GM21529 (cell line): ENCODE measurements around the gene NAA40.
"Not testable (repeated sequence)": the region's sequence is repeated elsewhere in the genome, so short reads cannot be mapped to it uniquely, and the experiment has no call there.

Experiments
- ATAC-seq: cut with Tn5 transposase; IDR thresholded peaks from one replicate; pipeline ENCODE4 v1.9.1; 2021; ENCODE audit not compliant: unreplicated experiment

The NAA40 gene

DNA sequence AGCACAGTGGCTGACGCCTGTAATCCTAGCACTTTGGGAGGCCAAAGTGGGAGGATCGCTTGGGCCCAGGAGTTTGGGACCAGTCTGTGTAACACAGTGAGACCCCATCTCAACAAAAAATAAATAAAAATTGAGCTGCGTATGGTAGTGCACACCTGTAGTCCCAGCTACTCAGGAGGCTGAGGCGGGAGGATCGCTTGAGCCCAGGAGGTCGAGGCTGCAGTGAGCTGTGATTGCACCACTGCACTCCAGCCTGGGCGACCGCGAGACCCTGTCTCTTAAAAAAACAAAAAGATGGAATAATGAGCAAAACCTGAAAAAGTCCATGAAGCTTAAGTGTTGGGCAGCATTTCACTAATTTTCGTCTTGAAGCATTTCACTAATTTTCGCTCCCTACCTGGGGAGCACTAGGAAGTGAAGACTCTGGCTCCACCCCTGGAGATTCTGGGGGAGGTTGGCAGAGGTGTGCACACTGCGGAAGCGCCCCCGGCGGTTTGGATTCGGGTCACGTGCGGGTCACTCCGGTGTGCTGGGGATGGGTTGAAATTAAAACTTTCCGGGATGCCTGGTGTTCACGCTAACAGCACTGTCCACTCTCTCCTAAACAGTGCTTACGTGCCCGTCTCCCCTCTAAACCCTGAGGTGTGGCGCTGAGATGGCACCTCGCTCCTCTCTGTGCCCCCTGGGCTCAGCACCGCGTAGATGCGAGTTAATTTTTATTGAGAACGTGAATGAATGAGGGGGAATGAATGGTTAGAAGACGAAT, 906 bp upstream of the NAA40 start:
- ATAC-seq, result peak; percentile 24

DNA sequence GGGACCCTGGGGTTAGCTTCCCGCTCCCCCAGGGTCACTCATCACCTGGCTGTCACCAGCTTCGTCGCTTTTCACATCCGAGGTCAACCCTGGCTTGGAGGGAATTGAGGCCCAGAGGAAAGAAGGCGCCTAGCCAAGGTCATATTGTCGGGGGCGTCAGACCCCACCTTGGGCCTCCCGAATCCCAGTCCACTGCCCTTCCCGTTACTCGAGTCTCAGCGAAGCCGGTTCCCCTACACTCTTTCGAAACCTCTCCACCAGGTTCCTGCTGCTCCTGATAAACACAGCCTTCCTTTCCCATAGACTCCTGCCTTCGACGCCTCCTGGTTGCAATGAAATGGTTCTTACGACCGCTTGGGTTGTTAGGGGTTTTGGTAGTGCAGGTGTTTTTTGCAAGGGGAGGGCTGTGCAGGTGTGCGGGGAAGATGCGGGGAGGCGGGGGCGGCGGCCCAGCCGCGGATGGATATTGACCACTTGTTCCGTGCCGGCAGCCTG, 642 bp downstream of the NAA40 start:
- no peak for ATAC-seq

DNA sequence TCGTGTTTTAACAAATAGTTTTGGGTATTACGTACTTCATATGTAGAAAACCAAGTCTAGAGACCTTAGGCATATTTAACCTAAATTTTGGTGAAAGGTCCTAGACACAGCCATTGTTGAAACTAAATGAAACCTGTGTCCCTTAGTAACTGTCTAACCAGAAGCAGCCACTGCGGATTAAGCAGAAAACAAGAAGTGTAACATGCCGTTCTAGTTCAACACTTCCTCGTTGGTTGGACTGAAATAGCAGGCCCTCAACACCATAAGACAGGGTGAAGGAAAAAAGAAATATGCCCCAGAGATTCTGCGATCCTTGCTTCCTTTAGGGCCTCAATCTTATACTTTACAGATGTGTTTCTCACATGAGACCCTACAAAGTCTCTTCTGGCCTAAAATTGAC, 2.0 kb downstream of the NAA40 start:
- no peak for ATAC-seq

DNA sequence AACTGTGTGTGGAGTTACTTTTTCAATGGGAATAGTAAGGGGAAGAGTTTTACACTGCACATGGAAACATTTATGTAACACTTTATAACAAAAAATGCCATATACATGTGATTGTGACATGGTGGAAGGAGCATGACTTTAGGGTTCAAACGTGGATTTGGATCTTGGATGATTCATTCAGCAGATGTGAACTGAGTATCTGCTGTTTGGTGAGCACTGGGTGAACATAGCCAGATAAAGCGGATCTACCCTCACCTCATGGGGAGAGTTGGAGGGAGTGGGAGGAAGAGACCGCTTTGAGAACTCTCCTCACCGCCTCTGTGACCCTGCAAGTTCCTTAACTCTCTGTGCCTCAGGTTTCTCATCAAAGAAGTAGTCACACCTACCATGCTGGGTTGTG, 3.1 kb downstream of the NAA40 start:
- ATAC-seq, result no peak

DNA sequence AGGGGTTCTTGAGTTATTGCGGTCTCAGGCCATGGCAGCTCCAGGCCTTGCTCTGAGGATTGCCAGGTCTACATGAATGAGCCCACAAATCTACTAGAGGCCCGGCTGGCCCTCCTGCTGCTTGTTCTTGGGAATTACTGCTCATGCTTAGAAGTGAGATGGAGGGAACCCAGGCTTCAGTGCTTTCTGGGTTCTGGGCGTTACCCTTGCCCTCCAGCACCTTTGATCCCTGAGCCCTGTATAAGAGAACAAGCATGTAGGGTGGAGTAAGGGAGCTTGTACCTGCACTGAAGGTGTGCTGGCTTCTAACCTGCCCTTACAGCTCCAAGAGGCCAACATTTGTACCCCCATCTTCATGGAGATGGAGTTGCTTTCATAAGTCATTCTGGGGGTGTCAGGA, 4.0 kb downstream of the NAA40 start:
- no peak for ATAC-seq

DNA sequence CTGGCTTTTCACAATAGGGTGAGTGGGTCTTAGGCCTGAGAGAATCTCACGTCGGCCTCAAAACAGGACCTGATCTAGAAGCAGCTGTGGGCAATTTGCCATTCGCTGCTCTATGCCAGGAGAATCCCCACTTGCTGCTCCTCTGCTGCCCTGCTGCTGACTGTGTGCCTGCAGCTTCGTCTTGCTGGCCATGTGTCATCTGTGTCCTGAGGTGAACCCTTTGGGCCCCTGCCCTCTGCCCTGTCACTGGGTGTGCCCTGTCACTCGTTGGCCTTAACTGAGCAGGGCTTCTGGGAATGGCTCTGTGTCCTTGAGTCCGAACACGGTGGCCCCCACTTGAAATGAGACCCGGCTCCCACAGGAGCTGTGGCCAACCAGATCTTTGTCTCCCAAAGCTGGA, 6.2 kb downstream of the NAA40 start:
- ATAC-seq, result no peak

DNA sequence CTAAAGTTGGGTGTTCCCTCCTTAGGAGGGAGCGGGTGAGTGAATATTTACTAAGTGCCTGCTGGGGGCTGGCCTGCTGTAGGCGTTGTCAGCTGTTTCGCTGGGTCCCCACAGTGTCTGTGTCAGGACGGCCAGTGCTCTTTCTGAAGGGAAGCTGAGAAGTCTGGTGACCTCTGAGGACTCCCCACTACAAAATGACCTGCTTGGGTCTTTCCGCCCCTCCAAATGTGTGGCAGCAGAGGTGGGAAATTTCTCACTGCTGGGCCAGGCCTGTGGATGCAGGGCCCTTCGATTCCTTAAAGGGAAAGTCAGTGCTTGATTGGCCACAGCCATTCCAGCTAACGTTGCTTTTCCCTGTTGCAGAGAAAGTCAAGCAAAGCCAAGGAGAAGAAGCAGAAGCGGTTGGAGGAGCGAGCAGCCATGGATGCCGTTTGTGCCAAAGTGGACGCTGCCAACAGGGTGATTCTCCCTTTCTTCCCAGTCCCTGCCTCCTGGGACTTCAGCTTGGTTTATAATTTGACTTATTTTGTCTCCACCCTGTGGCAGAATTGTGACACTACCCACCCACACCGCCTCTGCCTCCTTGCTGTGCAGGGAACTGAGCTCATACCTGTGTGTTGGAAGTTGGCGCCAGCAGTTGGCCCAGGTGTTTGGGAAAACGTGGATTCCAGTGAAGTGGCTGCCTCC, 6.8 kb downstream of the NAA40 start:
- no peak for ATAC-seq

DNA sequence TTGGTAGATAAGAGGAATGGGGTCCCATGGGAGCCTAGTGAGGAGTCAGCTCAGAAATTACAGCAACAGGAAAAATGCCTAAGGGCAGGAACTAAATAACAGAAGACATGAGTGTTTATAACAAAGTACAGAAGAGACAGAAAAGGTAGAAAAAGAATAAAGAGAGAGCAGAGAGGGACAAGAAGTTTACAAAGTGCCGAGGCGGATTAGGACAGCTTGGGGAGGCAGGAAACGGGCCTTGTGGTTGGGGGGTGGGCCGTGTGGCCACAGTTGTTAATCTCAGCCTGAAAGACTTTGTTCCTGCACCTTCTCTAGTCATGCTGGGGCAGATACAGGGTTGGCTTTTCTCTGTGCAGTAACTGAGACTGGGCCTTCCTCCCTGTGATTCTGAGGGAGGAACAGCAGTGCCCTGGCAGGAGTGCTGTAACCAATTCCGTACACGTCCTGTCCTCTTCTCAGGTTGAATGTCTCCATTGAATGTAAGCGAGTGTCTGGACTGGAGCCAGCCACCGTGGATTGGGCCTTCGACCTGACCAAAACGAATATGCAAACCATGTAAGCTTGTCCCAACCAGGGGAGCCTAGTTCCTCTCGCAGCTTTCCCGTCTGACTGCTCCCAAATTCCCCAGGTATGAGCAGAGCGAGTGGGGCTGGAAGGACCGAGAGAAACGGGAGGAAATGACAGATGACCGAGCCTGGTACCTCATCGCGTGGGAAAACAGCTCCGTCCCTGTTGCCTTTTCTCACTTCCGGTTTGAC, 13.2 kb downstream of the NAA40 start:
- peak; percentile 71 for ATAC-seq

DNA sequence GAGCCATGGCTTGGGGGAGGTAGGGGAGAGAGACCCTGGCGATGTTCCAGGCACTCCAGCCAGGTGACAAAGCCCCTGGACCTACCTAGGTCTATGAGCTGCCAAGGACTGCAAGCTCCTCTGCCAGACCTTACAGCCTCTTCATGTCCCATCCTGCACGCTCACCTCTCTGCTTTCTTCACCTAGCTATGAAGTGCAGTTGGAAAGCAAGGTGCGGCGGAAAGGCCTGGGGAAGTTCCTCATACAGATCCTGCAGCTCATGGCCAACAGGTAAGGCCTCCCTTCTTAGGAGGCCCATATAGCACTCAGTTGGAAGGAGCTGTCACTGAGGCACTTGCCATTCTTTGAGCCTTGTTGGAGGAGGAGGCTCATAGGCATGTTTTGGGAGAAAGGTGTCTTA, 13.8 kb downstream of the NAA40 start:
- no peak for ATAC-seq

DNA sequence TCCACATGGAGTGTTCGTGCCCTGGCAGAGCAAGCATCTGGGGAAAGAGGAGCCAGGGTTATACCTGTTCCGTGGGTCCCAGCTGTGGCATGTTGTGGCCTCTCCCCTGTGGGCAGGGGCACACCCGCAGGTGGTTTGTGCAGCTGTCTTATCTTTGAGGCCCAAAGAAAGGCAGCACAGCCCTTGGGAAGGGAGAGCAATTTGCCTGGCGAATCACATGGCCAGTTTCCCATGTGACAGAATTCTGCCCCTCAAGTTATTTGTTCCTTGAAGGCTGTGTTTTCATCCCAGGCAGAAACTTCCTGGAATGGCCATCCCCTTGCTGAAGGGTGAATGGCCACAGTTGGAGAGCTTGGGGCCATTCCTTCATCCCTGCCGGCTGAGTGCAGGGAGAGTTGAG, 19.2 kb downstream of the NAA40 start:
- no peak for ATAC-seq

DNA sequence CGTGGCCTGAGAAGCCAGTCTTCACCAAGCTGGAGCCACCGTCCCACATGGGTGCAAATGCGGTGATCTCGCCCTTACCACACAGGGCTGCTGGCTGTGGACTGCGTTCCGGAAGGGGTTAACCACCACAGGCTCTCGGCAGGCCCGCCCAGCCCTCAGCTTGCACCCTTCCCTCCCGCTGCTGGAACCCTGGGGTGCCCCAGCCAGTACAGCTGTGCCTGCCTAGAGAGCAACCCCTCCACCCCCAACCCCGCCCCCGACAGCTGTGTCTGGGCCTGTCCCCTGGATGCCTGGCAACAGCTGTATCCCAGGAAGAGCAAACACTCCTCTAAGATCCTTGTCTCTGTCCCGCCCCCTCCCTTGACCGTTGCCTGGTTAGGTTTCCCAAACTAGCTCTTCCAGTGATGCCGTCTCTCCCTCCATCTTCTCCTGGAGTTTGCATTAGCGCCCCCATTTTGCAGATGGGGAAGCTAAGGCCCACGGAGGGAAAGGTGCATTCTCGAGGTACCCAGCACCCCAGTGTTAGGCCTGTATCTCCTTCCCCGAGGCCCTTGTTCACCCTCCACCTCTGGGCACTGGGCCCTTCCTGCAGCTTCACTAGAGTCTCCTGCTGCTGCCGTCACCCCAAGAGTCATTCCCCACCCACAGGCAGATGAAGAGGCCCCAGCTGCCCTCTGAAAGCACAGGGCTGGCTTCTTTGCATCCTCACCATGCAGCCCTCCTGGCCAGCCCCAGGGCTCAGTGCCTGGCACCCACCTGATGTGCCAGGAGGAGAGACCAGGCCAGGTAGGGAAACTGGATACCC, 23.0 kb downstream of the NAA40 start:
- ATAC-seq, result no peak

DNA sequence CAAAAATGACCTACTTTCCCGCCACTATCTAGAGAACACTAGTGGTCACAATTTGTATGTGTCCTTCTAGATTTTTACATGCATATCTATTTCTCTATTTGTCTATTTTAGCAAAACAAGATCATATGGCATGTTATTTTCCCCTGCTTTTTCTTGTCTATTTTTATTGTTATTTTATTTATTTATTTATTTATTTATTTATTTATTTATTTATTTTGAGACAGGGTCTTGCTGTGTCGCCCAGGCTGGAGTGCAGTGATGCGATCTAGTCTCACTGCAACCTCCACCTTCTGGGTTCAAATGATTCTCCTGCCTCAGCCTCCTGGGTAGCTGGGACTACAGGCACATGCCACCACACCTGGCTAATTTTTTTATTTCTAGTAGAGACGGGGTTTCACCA, 25.1 kb downstream of the NAA40 start:
- not testable (repeated sequence) for ATAC-seq

DNA sequence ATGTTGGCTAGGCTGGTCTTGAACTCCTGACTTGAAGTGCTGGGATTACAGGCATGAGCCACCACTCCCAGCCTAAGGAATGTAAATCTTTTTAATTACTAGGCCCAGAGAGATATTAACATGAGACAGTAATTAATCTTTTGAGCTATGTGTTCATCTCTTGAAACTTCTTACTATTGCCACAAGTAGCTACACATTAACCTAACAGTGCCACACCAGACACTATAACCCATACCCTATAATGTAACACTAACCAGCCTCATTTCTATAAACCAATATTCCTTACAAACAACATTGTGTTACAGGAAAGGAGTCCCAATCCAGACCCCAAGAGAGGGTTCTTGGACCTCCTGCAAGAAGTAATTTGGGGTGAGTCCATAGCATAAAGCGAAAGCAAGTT, 27.6 kb downstream of the NAA40 start:
- ATAC-seq, result no peak

DNA sequence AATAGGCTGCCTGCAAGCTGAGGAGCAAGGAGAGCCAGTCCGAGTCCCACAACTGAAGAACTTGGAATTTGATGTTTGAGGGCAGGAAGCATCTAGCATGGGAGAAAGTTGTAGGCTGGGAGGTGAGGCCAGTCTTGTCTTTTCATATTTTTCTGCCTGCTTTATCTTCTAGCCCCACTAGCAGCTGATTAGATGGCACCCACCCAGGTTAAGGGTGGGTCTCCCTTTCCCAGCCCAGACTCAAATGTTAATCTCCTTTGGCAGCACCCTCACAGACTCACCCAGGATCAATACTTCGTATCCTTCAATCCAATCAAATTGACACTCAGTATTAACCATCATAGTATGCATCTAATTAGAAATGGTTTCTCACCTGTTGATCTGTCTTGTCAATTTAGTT, 30.7 kb downstream of the NAA40 start:
- no peak for ATAC-seq

DNA sequence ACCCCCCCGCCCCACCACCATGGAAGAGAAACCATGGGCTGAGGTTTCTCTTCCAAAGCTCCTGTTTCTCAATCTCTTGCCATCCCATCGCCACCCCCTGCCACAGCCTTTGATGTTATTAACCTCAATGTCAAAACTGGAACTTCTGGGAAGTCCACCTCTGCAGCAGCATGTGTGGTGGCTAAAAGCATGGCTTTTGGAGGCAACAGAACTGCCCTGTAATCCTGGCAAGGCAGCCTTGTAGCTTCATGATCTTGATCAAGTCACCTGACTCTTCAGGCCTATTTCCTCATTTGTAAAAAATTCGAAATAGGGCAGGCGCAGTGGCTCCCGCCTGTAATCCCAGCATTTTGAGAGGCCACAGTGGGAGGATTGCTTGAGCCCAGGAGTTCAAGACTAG, 32.1 kb downstream of the NAA40 start:
- ATAC-seq, result no peak

DNA sequence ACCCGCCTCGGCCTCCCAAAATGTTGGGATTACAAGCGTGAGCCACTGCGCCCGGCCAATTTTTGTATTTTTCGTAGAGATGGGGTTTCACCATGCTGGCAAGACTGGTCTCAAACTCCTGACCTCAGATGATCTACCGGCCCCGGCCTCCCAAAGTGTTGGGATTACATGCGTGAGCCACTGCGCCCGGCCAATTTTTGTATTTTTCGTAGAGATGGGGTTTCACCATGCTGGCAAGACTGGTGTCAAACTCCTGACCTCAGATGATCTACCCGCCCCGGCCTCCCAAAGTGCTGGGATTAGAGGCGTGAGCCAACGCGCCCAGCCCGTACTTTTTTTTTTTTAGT, 35.1 kb downstream of the NAA40 start:
- ATAC-seq, result not testable (repeated sequence)

DNA sequence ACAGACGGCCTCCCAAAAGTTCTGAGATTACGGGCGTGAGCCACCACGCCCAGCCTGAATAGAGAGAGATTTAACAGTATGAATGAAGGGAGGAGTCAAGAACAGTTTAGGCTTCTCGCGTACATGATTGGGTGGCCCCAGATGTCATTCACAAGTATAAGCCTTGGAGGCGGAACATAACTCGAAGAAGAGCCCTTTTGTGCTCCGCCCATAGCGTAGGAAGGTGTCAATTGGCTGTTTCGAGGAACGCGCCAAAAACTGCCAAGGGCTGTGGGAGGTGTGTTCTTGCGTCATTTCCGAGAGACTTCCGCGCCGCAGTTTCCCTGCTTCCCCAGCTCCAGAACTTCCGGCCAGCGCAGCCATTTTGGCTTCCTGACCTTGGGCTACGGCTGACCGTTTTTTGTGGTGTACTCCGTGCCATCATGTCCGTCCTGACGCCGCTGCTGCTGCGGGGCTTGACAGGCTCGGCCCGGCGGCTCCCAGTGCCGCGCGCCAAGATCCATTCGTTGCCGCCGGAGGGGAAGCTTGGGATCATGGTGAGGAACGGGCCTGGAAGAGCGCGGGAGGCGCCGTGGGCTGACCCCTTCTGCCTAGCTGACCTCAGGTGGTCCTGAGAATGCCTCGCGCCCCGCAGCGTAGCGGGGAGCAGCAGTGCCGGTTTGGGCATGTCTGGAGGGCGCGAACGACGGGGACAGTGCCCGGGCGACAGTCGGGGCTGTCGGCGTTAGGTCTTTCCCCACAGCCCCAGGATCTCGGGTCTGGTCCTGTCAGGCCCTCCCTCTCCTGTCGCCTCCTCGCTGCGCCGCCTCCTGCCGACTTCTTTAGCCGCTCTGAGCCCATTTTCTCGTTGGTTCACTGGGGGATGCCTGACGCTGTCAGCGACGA, 35.7 kb downstream of the NAA40 start, which contains the start of gene COX8A:
TSS of gene COX8A (plus strand) at position 362 of the 885 bp plus-strand sequence. CDS start at position 423, 61 bp downstream.
- ATAC-seq, result peak; percentile 98

DNA sequence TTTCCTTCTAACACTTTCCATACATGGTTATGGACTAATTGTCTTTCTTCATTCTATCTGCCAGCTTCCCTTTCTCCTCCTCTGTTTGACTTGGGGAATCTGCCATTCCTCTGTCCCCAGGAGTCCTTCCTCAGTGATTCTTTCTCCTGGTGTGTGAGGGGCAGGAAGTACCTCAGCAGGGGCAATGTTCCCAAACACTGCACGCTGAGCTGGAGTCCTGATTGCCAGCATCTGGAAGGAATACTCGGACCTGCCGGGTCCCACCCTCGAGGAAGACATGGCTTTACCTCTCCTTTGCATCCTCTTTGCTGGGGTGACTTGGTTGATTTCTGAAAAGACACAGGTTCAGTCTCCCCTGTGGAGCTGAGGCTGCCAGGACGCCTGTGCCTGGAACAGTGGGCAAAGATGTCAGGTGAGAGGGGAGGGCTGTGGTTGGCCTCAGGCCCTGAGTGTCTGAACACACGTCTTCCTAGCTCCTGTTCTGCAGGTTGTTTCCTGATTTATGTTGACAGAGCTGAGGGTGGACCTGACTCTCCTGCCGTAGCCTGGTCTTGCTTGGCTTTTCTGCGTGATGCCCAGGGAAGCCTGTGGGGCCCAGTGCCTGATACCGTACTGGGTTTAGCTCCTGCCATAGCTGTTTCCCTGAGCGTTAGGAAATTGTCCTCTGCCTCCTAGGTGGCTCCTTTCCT, 39.9 kb downstream of the NAA40 start:
- ATAC-seq, result no peak

DNA sequence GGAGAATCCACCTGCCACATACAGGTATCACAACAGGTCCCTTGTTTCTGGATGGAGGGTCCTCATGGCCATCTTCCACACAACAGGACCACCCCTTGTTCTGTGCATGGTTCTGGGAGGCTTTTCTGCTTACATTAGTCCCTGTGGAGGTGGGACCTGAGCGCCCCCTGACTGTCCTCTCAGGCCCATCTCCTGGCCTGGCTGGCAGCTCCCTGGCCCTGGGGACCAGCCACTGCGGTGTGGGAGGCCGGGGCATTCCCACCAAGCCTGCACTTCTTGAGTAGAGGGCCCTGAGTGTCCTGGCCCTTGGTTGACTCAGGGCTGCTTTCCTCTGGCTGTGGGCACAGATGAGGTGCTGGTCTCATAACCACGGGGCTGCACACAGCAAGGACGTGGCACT, 40.6 kb downstream of the NAA40 start:
- ATAC-seq, result no peak

DNA sequence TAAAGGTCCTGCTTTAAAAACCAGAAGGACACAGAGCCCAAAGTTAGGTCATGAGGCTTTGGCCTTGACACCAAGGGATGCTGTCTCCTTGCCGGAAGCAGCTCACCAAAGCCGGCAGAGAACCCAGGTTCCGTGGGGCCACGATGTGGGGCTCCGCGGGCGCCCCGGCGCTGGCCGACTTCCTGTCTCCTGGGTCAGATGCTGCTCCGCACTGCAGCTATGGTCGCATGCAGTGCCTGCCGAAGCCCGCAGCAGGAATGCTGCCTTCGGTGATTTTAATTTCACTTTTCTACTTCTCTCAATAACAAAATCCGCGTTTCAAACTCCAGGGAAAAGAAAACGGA, 47.0 kb downstream of the NAA40 start:
- ATAC-seq, result peak; percentile 48
